Skeletal muscle satellite cell (primary cell): ENCODE data around the gene MAPK14.
"Not testable (repeated sequence)": the region's sequence is repeated elsewhere in the genome, so short reads cannot be mapped to it uniquely, and the experiment has no call there.

Experiments used
- H3K27me3 ChIP-seq: 2 replicates; pipeline ENCODE4 v1.7.0; 2013; ENCODE audit warnings: low read length; ENCODE audit not compliant: control insufficient read depth, insufficient read depth
- H3K36me3 ChIP-seq: 2 replicates; pipeline ENCODE4 v1.7.0; 2013; ENCODE audit warnings: mild to moderate bottlenecking, control low read depth, low read length; ENCODE audit not compliant: insufficient read depth
- H3K4me1 ChIP-seq: 2 replicates; pipeline ENCODE4 v1.7.0; 2013; ENCODE audit warnings: low read length; ENCODE audit not compliant: control insufficient read depth, insufficient read depth
- H3K4me2 ChIP-seq: 2 replicates; pipeline ENCODE4 v1.7.0; 2013; ENCODE audit warnings: mild to moderate bottlenecking, low read length
- H3K4me3 ChIP-seq: 2 replicates; pipeline ENCODE4 v1.7.0; 2013; ENCODE audit warnings: low read length
- H3K9ac ChIP-seq: 2 replicates; pipeline ENCODE4 v1.7.0; 2013; ENCODE audit warnings: mild to moderate bottlenecking, low read depth, low read length, moderate library complexity
- H3K9me3 ChIP-seq: replicated peaks from 2 replicates; pipeline ENCODE4 v1.7.0; 2013; ENCODE audit warnings: mild to moderate bottlenecking, control low read depth, low read length

Gene MAPK14

DNA sequence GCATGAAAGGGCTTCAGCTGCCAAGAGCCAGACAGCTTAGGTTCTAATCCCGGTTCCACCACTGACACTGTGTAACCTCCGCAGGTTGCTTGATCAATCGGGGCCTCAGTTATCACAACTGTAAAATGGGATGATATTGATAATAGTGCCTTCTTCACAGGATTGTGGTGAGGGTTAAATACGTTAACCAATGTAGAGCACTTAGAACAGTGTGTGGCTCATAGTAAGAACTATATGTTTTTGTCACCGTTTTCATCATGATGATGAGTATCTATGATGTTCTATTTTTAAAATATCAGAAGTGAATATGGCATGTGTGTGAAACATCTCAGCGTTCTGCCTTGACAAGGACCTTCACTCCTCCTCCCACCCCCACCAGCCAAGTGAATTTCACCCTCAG lies 92.4 kb downstream of the MAPK14 start:
- no peaks in the 10 kb centered on the region for H3K9me3 ChIP-seq
- H3K9ac ChIP-seq, result no peak overlapping the region
- no peaks in the 10 kb centered on the region for H3K27me3 ChIP-seq
- H3K4me3 ChIP-seq, result no peak overlapping the region
- H3K4me2 ChIP-seq, result no peak overlapping the region
- peaks cover 5% of the 10 kb centered on the region for H3K36me3 ChIP-seq
- peaks cover 13% of the 10 kb centered on the region for H3K4me1 ChIP-seq

DNA sequence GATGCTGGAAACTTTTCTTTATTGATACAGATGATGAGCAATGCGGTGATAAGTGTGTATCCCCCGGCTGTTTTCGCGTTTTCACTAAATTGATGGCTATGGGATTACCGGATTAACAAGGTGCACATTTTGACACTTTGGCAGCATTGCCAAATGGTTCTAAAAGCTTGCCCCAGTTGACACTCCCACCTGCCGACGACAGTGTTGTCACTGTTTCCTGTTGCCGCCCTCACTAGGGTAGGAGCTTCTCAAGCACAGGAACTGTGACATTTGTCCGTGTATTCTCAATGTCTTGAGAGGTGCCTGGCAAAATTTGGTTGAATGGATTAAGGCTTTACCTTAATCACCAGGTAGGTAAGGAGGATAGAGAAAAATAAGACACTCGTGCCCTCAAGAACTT lies 92.9 kb downstream of the MAPK14 start:
- H3K4me2 ChIP-seq, result no peak overlapping the region
- peaks cover 5% of the 10 kb centered on the region for H3K36me3 ChIP-seq
- no peak overlapping the region for H3K9ac ChIP-seq
- no peaks in the 10 kb centered on the region for H3K27me3 ChIP-seq
- no peaks in the 10 kb centered on the region for H3K9me3 ChIP-seq
- H3K4me1 ChIP-seq, result peaks cover 13% of the 10 kb centered on the region
- no peak overlapping the region for H3K4me3 ChIP-seq

DNA sequence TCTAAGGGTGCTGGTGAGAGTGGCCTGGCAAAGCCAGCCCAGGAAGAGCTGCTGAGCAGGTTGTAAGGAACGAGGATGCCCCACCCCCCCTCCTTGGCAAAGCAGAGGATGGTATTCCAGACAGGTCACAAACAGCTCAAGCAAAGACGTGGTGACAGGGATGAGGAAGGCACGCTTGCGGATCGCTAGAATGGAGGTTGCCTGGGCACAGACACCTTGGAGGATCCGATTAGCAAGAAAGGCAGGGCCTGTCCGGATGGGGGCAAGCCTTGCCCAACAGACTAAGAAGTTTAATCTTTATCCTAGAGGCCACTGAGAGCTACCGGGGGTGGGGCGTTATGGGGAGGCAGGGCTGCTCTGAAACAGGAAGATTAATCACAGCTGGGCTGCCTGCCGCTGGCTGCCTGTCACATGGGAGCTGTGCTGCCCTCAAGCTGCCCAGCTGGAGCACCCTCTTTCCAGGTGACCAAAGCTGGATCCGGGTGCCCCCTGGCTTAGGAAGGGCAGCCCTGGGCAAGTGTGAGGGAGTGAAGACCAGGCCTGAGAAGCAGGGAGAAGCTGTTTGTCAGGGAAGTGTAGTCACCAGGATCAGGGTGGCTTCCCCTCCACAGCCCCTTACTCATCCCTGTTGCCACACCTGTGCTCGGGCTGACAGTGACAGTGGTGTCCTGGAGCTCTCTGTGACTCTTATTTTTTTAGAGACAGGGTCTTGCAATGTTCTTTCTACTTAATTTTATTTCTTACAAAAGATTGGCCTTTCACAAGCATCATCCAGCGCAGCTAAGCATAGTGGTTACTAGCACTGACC lies 93.6 kb downstream of the MAPK14 start:
- Histone ChIP-seq H3K4me2 (no peak overlapping the region), H3K36me3 (peaks cover 5% of the 10 kb centered on the region), H3K9me3 (no peaks in the 10 kb centered on the region), H3K4me3 (no peak overlapping the region), H3K27me3 (no peaks in the 10 kb centered on the region), H3K4me1 (peaks cover 13% of the 10 kb centered on the region), H3K9ac (no peak overlapping the region)

DNA sequence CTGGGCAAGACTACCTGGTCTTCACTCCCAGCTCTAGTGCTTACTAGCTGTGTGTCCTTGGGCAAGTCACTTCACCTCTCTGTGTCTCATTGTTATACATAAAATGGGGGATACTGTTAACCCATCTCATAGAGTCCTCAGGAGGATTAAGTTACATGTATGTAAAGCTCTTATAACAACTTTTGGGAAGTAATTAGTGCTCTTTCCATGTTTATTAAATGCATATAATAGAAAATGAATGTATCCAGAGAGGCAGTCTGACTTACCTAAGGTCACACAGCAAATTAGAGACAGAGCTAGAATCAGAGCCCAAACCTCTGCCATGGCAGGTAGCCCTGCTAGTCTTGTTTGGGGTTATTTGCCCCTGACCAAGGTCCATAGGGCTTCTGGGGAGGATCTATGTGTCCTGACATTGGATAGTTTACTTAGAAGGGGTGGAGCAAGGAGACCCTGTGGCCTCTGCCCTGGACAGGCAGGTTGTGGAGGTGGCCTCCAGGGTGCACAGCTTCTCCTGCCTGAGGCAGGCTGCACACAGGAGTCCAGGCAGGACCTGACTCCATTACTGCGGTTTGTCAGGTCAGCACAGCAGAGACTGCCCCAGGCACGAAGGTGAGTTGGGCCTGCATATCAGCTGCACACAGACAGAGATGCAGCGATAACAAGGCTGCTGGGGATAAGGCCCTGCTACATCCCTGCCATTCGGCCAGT lies 94.3 kb downstream of the MAPK14 start:
- H3K9me3 ChIP-seq, result no peaks in the 10 kb centered on the region
- no peak overlapping the region for H3K4me3 ChIP-seq
- no peak overlapping the region for H3K9ac ChIP-seq
- peaks cover 19% of the 10 kb centered on the region for H3K4me1 ChIP-seq
- no peak overlapping the region for H3K4me2 ChIP-seq
- H3K36me3 ChIP-seq, result no peaks in the 10 kb centered on the region
- H3K27me3 ChIP-seq, result no peaks in the 10 kb centered on the region

DNA sequence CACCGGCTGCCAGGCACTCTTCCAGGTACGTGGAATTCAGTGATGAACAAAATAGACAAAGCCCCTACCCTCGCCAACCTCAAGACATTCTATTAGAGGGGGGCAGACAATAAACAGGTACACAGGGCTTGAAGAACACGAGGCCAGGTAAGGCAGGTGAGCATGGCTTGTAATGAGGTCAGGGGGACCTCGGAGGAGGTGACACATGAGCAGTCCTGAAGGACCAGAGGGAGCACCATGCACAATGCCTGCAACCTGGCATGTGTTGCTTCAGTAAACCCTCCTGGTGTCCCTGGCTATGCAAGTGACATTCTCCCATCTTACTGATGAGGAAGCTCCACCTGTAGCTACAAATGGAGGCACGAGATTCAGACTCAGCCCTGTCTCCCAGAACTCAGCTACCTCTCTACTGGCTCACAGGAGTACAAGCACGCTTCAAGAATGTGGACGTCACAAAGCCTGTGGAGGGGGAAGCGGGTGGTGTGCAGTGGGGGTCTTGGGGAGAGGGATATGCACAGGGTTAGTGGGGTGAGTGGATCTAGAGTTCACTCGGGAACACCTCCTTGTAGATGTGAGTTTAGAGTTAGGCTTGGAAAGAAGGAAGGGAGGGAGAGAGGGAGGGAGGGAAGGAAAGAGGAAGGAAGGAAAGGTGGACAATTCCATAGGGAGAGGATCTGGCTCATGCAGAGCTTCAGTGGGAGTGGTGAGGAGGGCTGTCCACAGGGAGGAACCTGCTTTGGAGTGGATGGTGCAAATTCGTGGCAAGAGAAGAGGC lies 95.1 kb downstream of the MAPK14 start:
- H3K9me3 ChIP-seq, result no peaks in the 10 kb centered on the region
- H3K36me3 ChIP-seq, result no peaks in the 10 kb centered on the region
- no peaks in the 10 kb centered on the region for H3K27me3 ChIP-seq
- no peak overlapping the region for H3K4me2 ChIP-seq
- no peak overlapping the region for H3K9ac ChIP-seq
- peaks cover 26% of the 10 kb centered on the region for H3K4me1 ChIP-seq
- H3K4me3 ChIP-seq, result no peak overlapping the region

DNA sequence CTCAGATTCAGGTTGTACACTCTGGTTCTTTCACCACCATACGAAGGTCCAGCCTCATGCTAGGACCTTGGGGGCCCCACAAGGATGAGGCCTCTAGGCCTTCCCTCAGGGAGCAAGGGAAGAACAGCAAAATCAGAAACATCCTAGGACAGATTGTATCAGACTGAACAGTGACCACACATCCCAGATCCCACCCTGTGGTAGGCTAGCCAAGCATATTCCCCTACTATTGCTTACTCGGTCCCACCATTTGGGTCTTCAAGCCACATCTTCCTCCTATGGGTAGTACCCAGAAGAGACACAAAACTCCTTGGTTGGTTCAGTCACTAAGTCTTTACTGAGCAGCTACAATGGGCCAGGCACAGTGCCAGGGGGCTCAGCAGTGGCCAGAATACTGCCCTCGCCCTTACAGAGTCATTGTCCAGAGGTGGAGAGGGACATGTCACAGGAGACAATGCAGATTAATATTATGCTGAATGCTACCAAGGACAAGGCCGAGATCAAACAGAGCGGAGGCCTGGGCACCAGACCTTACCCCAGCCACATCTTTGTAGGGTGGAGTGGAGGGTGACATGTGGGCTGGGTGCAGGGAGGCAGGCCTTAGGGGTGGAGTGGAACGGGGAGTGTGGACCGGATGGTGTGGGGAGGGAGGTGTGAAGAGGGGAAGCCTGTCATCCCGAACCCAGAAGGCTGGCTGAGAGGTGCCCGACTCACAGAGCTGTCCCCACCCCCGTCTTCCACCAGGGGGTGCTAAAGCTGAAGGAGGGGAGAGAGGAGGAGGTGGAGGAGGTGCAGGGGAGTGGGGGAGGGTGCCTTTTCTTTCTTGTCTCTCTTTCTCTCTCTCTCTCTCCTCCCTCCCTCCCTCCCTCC lies 95.9 kb downstream of the MAPK14 start:
- no peaks in the 10 kb centered on the region for H3K27me3 ChIP-seq
- no peaks in the 10 kb centered on the region for H3K9me3 ChIP-seq
- H3K36me3 ChIP-seq, result no peaks in the 10 kb centered on the region
- no peak overlapping the region for H3K4me2 ChIP-seq
- no peak overlapping the region for H3K9ac ChIP-seq
- no peak overlapping the region for H3K4me3 ChIP-seq
- H3K4me1 ChIP-seq, result peaks cover 33% of the 10 kb centered on the region

DNA sequence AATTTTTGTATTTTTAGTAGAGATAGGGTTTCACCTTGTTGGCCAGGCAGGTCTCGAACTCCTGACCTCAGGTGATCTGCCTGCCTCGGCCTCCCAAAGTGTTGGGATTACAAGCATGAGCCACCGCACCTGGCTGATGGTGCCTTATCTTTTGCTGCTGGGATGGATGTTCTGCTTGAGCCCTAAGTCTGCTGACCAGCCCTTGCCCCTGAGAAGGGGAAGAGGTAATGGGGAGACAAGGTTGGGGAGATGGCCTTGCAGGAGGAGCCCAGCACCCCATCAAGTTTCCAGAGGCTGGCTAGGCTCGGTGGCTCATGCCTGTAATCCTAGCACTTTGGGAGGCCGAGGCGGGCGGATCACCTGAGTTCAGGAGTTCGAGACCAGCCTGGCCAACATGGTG lies 96.7 kb downstream of the MAPK14 start:
- H3K9ac ChIP-seq, H3K4me3 ChIP-seq, H3K36me3 ChIP-seq, H3K27me3 ChIP-seq, H3K9me3 ChIP-seq, H3K4me2 ChIP-seq: not testable (repeated sequence)
- peaks cover 33% of the 10 kb centered on the region for H3K4me1 ChIP-seq

DNA sequence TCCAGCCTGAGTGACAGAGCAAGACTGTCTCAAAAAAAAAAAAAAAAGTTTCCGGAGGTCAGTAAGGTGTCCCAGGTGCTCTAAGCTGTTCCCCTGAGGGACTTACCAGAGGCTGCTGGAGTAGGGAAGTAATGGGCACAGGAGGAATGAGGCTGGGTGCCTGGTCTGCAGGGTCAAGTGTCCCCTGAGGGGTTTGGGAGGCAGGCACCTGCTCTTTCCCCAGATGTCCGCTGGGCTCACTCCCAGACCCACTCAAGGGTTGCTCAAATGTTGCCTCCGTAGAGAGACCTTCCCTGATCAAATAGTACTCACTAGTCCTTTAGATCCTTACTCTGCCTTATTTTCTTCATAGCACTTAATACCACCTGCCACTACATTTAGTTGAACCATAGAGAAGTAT lies 97.3 kb downstream of the MAPK14 start:
- Histone ChIP-seq H3K4me1 (peaks cover 36% of the 10 kb centered on the region), H3K36me3 (no peaks in the 10 kb centered on the region), H3K9me3 (no peaks in the 10 kb centered on the region), H3K4me2 (no peak overlapping the region), H3K9ac (no peak overlapping the region), H3K27me3 (no peaks in the 10 kb centered on the region), H3K4me3 (no peak overlapping the region)

DNA sequence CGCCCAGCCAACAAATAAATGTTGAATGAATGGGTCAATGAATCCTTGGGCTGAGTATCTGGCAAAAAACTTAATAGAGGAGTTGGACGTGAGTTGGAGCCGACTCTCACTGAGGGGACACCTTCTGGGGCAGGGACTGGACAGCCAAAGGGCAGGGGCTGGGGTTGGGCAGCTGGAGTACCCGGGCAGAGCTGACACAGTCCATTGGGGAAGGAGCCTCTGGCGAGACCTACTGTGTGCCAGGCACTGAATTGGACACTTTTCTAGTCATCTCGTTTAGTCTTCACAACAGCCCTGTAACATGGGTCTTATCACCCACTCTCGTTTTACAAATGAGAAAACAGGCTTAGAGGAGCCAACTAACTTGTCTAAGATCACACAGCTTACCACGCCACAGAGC lies 98.0 kb downstream of the MAPK14 start:
- H3K9me3 ChIP-seq, result no peaks in the 10 kb centered on the region
- no peak overlapping the region for H3K4me2 ChIP-seq
- peaks cover 38% of the 10 kb centered on the region for H3K4me1 ChIP-seq
- H3K36me3 ChIP-seq, result no peaks in the 10 kb centered on the region
- H3K9ac ChIP-seq, result no peak overlapping the region
- H3K27me3 ChIP-seq, result no peaks in the 10 kb centered on the region
- H3K4me3 ChIP-seq, result no peak overlapping the region

DNA sequence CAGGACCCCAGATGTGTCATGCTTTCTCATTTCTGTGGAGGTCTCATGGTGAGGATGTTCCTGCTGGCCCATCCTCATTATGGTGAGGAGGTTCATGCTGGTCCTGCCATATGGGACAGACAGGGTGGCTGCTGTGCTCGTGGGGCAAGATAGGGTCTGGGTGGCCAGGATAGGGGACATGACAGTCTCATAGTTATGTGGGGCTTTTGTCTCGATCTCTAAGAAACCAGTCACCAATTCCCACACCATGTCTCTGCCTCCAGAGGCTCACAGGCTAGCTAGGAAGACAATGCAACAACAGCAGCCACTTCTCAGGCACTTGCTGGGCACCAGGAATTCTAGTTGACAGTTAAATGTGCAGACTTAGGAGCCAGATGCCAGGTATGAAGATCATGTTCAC lies 98.5 kb downstream of the MAPK14 start:
- no peaks in the 10 kb centered on the region for H3K9me3 ChIP-seq
- H3K36me3 ChIP-seq, result no peaks in the 10 kb centered on the region
- H3K4me2 ChIP-seq, result no peak overlapping the region
- no peak overlapping the region for H3K4me3 ChIP-seq
- peaks cover 38% of the 10 kb centered on the region for H3K4me1 ChIP-seq
- no peaks in the 10 kb centered on the region for H3K27me3 ChIP-seq
- H3K9ac ChIP-seq, result no peak overlapping the region
